H9 (cell line): ENCODE results near the gene ANAPC15. TPM values are rescaled to one million over a fixed set of nuclear protein-coding genes. Genes with fewer than 3 reads are reported as not detected.

ENCODE experiments used
- DNase-seq: peaks from one replicate; pipeline ENCODE4 v3.0.0-alpha.2; 2017
- H2AFZ ChIP-seq: one replicate; pipeline ENCODE4 v1.6.1; 2013; ENCODE audit warnings: mild to moderate bottlenecking, low read length, control low read depth, moderate library complexity
- H2AK5ac ChIP-seq: 2 replicates; pipeline ENCODE4 v1.6.1; 2013; ENCODE audit warnings: low read length, control low read depth, mixed read lengths; ENCODE audit not compliant: insufficient read length
- H2BK120ac ChIP-seq: one replicate; pipeline ENCODE4 v1.6.1; 2013; ENCODE audit warnings: low read depth, mild to moderate bottlenecking, low read length, control low read depth, inconsistent platforms; ENCODE audit not compliant: poor library complexity, severe bottlenecking
- H2BK12ac ChIP-seq: 2 replicates; pipeline ENCODE4 v1.6.1; 2013; ENCODE audit warnings: low read length, control low read depth, mixed read lengths, low read depth; ENCODE audit not compliant: insufficient read length
- H2BK15ac ChIP-seq: 2 replicates; pipeline ENCODE4 v1.6.1; 2013; ENCODE audit warnings: low read depth, low read length, control low read depth
- H2BK20ac ChIP-seq: one replicate; pipeline ENCODE4 v1.6.1; 2013; ENCODE audit warnings: low read depth, mild to moderate bottlenecking, low read length, control low read depth, inconsistent platforms; ENCODE audit not compliant: poor library complexity, severe bottlenecking
- H2BK5ac ChIP-seq: 2 replicates; pipeline ENCODE4 v1.6.1; 2013; ENCODE audit warnings: low read length, control low read depth, mixed read lengths; ENCODE audit not compliant: insufficient read length
- H3K14ac ChIP-seq: 2 replicates; pipeline ENCODE4 v1.6.1; 2013; ENCODE audit warnings: low read length, control low read depth; ENCODE audit not compliant: insufficient read depth
- H3K18ac ChIP-seq: 2 replicates; pipeline ENCODE4 v1.6.1; 2013; ENCODE audit warnings: low read depth, mild to moderate bottlenecking, mixed read lengths, low read length, control low read depth; ENCODE audit not compliant: insufficient read length
- H3K23ac ChIP-seq: 2 replicates; pipeline ENCODE4 v1.6.1; 2013; ENCODE audit warnings: low read length, control low read depth, mixed read lengths, low read depth; ENCODE audit not compliant: insufficient read length
- H3K23me2 ChIP-seq: 2 replicates; pipeline ENCODE4 v1.6.1; 2013; ENCODE audit warnings: low read depth, mild to moderate bottlenecking, mixed read lengths, low read length, control low read depth; ENCODE audit not compliant: insufficient read length, poor library complexity, severe bottlenecking
- H3K27ac ChIP-seq: 2 replicates; pipeline ENCODE4 v1.5.1; 2013; ENCODE audit warnings: low read length, control low read depth, mixed read lengths, low read depth; ENCODE audit not compliant: insufficient read length
- H3K27me3 ChIP-seq: 2 replicates; pipeline ENCODE4 v1.6.1; 2013; ENCODE audit warnings: low read length, control low read depth, inconsistent platforms; ENCODE audit not compliant: insufficient read depth
- H3K4ac ChIP-seq: 2 replicates; pipeline ENCODE4 v1.6.1; 2013; ENCODE audit warnings: low read depth, mild to moderate bottlenecking, control low read depth, inconsistent platforms, low read length, moderate library complexity
- H3K4me1 ChIP-seq: 2 replicates; pipeline ENCODE4 v1.6.1; 2013; ENCODE audit warnings: low read length, control low read depth, inconsistent platforms; ENCODE audit not compliant: insufficient read depth
- H3K4me2 ChIP-seq: 2 replicates; pipeline ENCODE4 v1.6.1; 2013; ENCODE audit warnings: low read length, control low read depth, mixed read lengths; ENCODE audit not compliant: insufficient read length, insufficient read depth
- H3K56ac ChIP-seq: 2 replicates; pipeline ENCODE4 v1.6.1; 2013; ENCODE audit warnings: low read depth, mild to moderate bottlenecking, mixed read lengths, low read length, control low read depth; ENCODE audit not compliant: insufficient read length
- H3K79me1 ChIP-seq: 2 replicates; pipeline ENCODE4 v1.6.1; 2013; ENCODE audit warnings: low read depth, mild to moderate bottlenecking, moderate library complexity, low read length, control low read depth, inconsistent platforms; ENCODE audit not compliant: insufficient read depth, poor library complexity, severe bottlenecking
- H3K79me2 ChIP-seq: 2 replicates; pipeline ENCODE4 v1.6.1; 2013; ENCODE audit warnings: low read length, control low read depth, inconsistent platforms; ENCODE audit not compliant: insufficient read depth
- H3K9ac ChIP-seq: 2 replicates; pipeline ENCODE4 v1.6.1; 2013; ENCODE audit warnings: low read length, control low read depth, mixed read lengths; ENCODE audit not compliant: insufficient read length; ENCODE audit errors: extremely low read depth
- H3K9me3 ChIP-seq: one replicate; pipeline ENCODE4 v1.6.1; 2013; ENCODE audit warnings: low read depth, low read length, inconsistent platforms; ENCODE audit not compliant: control insufficient read depth
- H3T11ph ChIP-seq: one replicate; pipeline ENCODE4 v1.6.1; 2013; ENCODE audit warnings: mild to moderate bottlenecking, low read length, control low read depth, inconsistent platforms
- H4K20me1 ChIP-seq: one replicate; pipeline ENCODE4 v1.6.1; 2013; ENCODE audit not compliant: control insufficient read depth, insufficient read length, insufficient read depth
- H4K5ac ChIP-seq: 2 replicates; pipeline ENCODE4 v1.6.1; 2013; ENCODE audit warnings: low read depth, mild to moderate bottlenecking, mixed read lengths, low read length, control low read depth; ENCODE audit not compliant: insufficient read length
- H4K8ac ChIP-seq: replicated peaks from 2 replicates; pipeline ENCODE4 v1.6.1; 2013; ENCODE audit warnings: low read length, control low read depth, mixed read lengths, low read depth; ENCODE audit not compliant: insufficient read length
- H4K91ac ChIP-seq: 2 replicates; pipeline ENCODE4 v1.6.1; 2013; ENCODE audit warnings: low read depth, mild to moderate bottlenecking, moderate library complexity, mixed read lengths, low read length, control low read depth; ENCODE audit not compliant: insufficient read length
- H3K27ac Mint-ChIP-seq, 3 experiments: 2 replicates in 2 of 3; 3 replicates in 1 of 3; pipeline ENCODE4 v1.8.0; 2020 to 2021; ENCODE audit warnings: mixed read lengths in 3 of 3, mild to moderate bottlenecking in 1 of 3, moderate library complexity in 1 of 3
- H3K27me3 Mint-ChIP-seq: 2 replicates; pipeline ENCODE4 v1.8.0; 2021; ENCODE audit warnings: low read depth, mild to moderate bottlenecking, moderate library complexity, mixed read lengths
- H3K36me3 Mint-ChIP-seq, 3 experiments: 2 replicates in 2 of 3; 3 replicates in 1 of 3; pipeline ENCODE4 v1.8.0; 2020 to 2021; ENCODE audit warnings: low read depth in 3 of 3, mixed read lengths in 3 of 3; ENCODE audit not compliant: insufficient read depth in 1 of 3
- H3K4me1 Mint-ChIP-seq, 2 experiments: 2 replicates each; pipeline ENCODE4 v1.8.0; 2020; ENCODE audit warnings: mixed read lengths in 2 of 2
- H3K4me3 Mint-ChIP-seq, 2 experiments: 2 replicates in 1 of 2; 3 replicates in 1 of 2; pipeline ENCODE4 v1.8.0; 2020 to 2021; ENCODE audit warnings: mild to moderate bottlenecking in 2 of 2, mixed read lengths in 2 of 2, moderate library complexity in 1 of 2
- H3K9me3 Mint-ChIP-seq, 2 experiments: 2 replicates in 1 of 2; 3 replicates in 1 of 2; pipeline ENCODE4 v1.8.0; 2020; ENCODE audit warnings: mild to moderate bottlenecking in 2 of 2, mixed read lengths in 2 of 2, moderate library complexity in 1 of 2
- CTCF ChIP-seq: fragments of 200-600 bp; sonication (generic); conservative IDR thresholded peaks from 3 replicates; pipeline ENCODE4 v1.8.0; 2021; ENCODE audit warnings: antibody characterized with exemption, mild to moderate bottlenecking
- WGBS: extraction: QIAGEN DNeasy Blood & Tissue Kit; methylation state at CpG from one replicate; pipeline ENCODE4 v1.1.7; 2013; ENCODE audit warnings: missing lambda C conversion rate, low lambda C conversion rate, mixed read lengths; ENCODE audit not compliant: insufficient read length; ENCODE audit errors: extremely low coverage; 5-methylcytosine and 5-hydroxymethylcytosine counted together
- total RNA-seq: library from RNA; stranded (reverse); gene quantifications from 2 replicates; pipeline ENCODE4 v1.2.1, GENCODE V29; 2021

The ANAPC15 gene
- total RNA-seq, 1 experiment from 2014 or later = 72.6 TPM

GRCh38 chr11:72079819-72080325 lies 32.6 kb downstream of the ANAPC15 start:
- H3T11ph ChIP-seq = no peak overlapping the region
- no peak overlapping the region for H2BK15ac ChIP-seq
- no CpG with 5 or more reads among the region's 16 CpGs for WGBS
- peak overlapping the region; percentile 86 for H3K14ac ChIP-seq
- H2BK20ac ChIP-seq = no peak overlapping the region
- H3K79me1 ChIP-seq = no peaks in the 10 kb centered on the region
- no peak overlapping the region for H3K23ac ChIP-seq
- H4K8ac ChIP-seq = no peak overlapping the region
- no peak overlapping the region for H2BK12ac ChIP-seq
- H3K4me1 ChIP-seq = no peaks in the 10 kb centered on the region
- H2BK120ac ChIP-seq = peak overlapping the region; percentile 83
- no peak overlapping the region for H2AFZ ChIP-seq
- no peak overlapping the region for H3K56ac ChIP-seq
- H4K20me1 ChIP-seq = no peaks in the 10 kb centered on the region
- H3K79me2 ChIP-seq = peaks cover 22% of the 10 kb centered on the region
- H3K4ac ChIP-seq = no peak overlapping the region
- peak overlapping the region; percentile 82 for H3K18ac ChIP-seq
- Mint-ChIP-seq H3K27me3 (no peaks in the 10 kb centered on the region; the same call in 1 of the 2 replicates), H3K36me3 (peaks cover 1 to 20% (median 14%) of the 10 kb centered on the region in 3 experiments), H3K4me1 (peaks cover 26 to 34% of the 10 kb centered on the region in 2 experiments), H3K4me3 (peak overlapping the region; percentile 80 to 95), H3K9me3 (no peaks in the 10 kb centered on the region), H3K27ac (peak overlapping the region; percentile 91 to 94 (median 94))
- no peak overlapping the region for H4K5ac ChIP-seq
- no peak for TF ChIP-seq CTCF
- no peaks in the 10 kb centered on the region for H3K9me3 ChIP-seq
- peak overlapping the region; percentile 93 for H3K9ac ChIP-seq
- no peak overlapping the region for H2BK5ac ChIP-seq
- H3K27ac ChIP-seq = no peak overlapping the region
- H3K4me2 ChIP-seq = peak overlapping the region; percentile 88
- H3K23me2 ChIP-seq = peaks cover 7% of the 10 kb centered on the region
- H4K91ac ChIP-seq = no peak overlapping the region
- DNase-seq = no peak
- H2AK5ac ChIP-seq = no peak overlapping the region
- H3K27me3 ChIP-seq = no peaks in the 10 kb centered on the region
